Measurements from ENCODE around the gene HCRTR1. TPM values are rescaled to one million over a fixed set of nuclear protein-coding genes. Genes with fewer than 3 reads are reported as not detected.

The HCRTR1 gene
- total RNA-seq, 6 experiments from 2014 or later, result not detected

- Histone ChIP-seq H3K27ac (no peak overlapping the region), H3K4me3 (no peak overlapping the region), H3K4me1 (no peaks in the 10 kb centered on the region), H3K9me3 (no peaks in the 10 kb centered on the region), H3K36me3 (no peaks in the 10 kb centered on the region), H3K27me3 (no peaks in the 10 kb centered on the region)
- TF ChIP-seq POLR2A (IDR thresholded peaks at IDR 0.05) (no peak), CTCF (IDR thresholded peaks at IDR 0.05) (no peak)
- ATAC-seq, result no peak
- intact Hi-C loops (cut with DNase I), result no loop called here
- WGBS (ENCODE audit: insufficient coverage, low coverage, low lambda C conversion rate, missing lambda C conversion rate), result 57% methylated on average over 1 of the region's 1 CpG
- DNase-seq, result no peak
Observed at GRCh38 chr1:31651089-31651420, 33.6 kb downstream of the HCRTR1 start.

GRCh38 chr1:31651766-31652165 is 34.3 kb downstream of the HCRTR1 start:
- Histone ChIP-seq H3K27me3 (no peaks in the 10 kb centered on the region), H3K36me3 (no peaks in the 10 kb centered on the region), H3K4me1 (no peaks in the 10 kb centered on the region), H3K27ac (no peak overlapping the region), H3K4me3 (no peak overlapping the region), H3K9me3 (no peaks in the 10 kb centered on the region)
- 58% methylated on average over 5 of the region's 6 CpGs for WGBS (ENCODE audit: insufficient coverage, low coverage, low lambda C conversion rate, missing lambda C conversion rate)
- intact Hi-C loops (cut with DNase I), result no loop called here
- no peak for ATAC-seq
- no peak for DNase-seq
- TF ChIP-seq POLR2A (IDR thresholded peaks at IDR 0.05) (no peak), CTCF (IDR thresholded peaks at IDR 0.05) (no peak)

GRCh38 chr1:31652891-31653499 is 35.5 kb downstream of the HCRTR1 start:
- H3K4me1 ChIP-seq, result no peaks in the 10 kb centered on the region
- no peaks in the 10 kb centered on the region for H3K36me3 ChIP-seq
- no peak for ATAC-seq
- no peaks in the 10 kb centered on the region for H3K9me3 ChIP-seq
- 50% methylated on average over 1 of the region's 4 CpGs for WGBS (ENCODE audit: insufficient coverage, low coverage, low lambda C conversion rate, missing lambda C conversion rate)
- no peak for TF ChIP-seq CTCF (IDR thresholded peaks at IDR 0.05)
- no peak for TF ChIP-seq POLR2A (IDR thresholded peaks at IDR 0.05)
- DNase-seq, result no peak
- no peak overlapping the region for H3K4me3 ChIP-seq
- intact Hi-C loops (cut with DNase I), result no loop called here
- H3K27ac ChIP-seq, result no peak overlapping the region
- H3K27me3 ChIP-seq, result no peaks in the 10 kb centered on the region

- Histone ChIP-seq H3K27me3 (no peaks in the 10 kb centered on the region), H3K36me3 (no peaks in the 10 kb centered on the region), H3K9me3 (no peaks in the 10 kb centered on the region), H3K4me3 (no peak overlapping the region), H3K27ac (no peak overlapping the region), H3K4me1 (no peaks in the 10 kb centered on the region)
- ATAC-seq (no peak), DNase-seq (no peak)
- TF ChIP-seq CTCF (IDR thresholded peaks at IDR 0.05) (no peak), POLR2A (IDR thresholded peaks at IDR 0.05) (no peak)
- WGBS (ENCODE audit: insufficient coverage, low coverage, low lambda C conversion rate, missing lambda C conversion rate), result 78% methylated on average over 4 of the region's 12 CpGs
- intact Hi-C loops (cut with DNase I), result no loop called here
Observed at GRCh38 chr1:31653717-31654473, 36.4 kb downstream of the HCRTR1 start.

All from right lobe of liver (tissue), 6 donors.